MCF 10A (cell line): ENCODE measurements around the gene HYI. TPM values are rescaled to one million over a fixed set of nuclear protein-coding genes. Genes with fewer than 3 reads are reported as not detected.

Experiments
- BruUV-seq: library from RNA; stranded (reverse); fragments of 400-500 nt; replicated peaks from 2 replicates; lab custom pipeline; 2021; lab: Mats Ljungman, UMichigan
- CTCF ChIA-PET: fragments of 300-600 bp; sonication (Branson Sonifier 250); formaldehyde crosslinking; extraction: SDS; loops from one replicate; lab custom pipeline; 2021; ENCODE audit warnings: antibody characterized with exemption, inconsistent platforms; lab: Yijun Ruan, JAX
- POLR2A ChIA-PET: fragments of 300-600, 350-650 bp; sonication (Branson Sonifier 250); formaldehyde crosslinking; extraction: SDS; loops from one replicate; lab custom pipeline; 2020; ENCODE audit warnings: antibody characterized with exemption, inconsistent platforms; lab: Yijun Ruan, JAX
- DNase-seq: peaks from one replicate; pipeline ENCODE4 v3.0.0-alpha.2; 2018; ENCODE audit not compliant: unreplicated experiment
- H3K27ac Mint-ChIP-seq: one replicate; pipeline ENCODE4 v1.8.0; 2022; ENCODE audit warnings: mild to moderate bottlenecking, low read depth, mixed read lengths; ENCODE audit not compliant: unreplicated experiment
- H3K27me3 Mint-ChIP-seq: one replicate; pipeline ENCODE4 v1.8.0; 2022; ENCODE audit warnings: mixed read lengths; ENCODE audit not compliant: insufficient read depth, unreplicated experiment
- H3K36me3 Mint-ChIP-seq: one replicate; pipeline ENCODE4 v1.8.0; 2022; ENCODE audit warnings: mild to moderate bottlenecking, moderate library complexity, mixed read lengths; ENCODE audit not compliant: insufficient read depth, unreplicated experiment
- H3K4me1 Mint-ChIP-seq: one replicate; pipeline ENCODE4 v1.8.0; 2022; ENCODE audit warnings: mixed read lengths; ENCODE audit not compliant: insufficient read depth, unreplicated experiment
- H3K4me3 Mint-ChIP-seq: one replicate; pipeline ENCODE4 v1.8.0; 2022; ENCODE audit warnings: mild to moderate bottlenecking, moderate library complexity, mixed read lengths; ENCODE audit not compliant: unreplicated experiment
- H3K9me3 Mint-ChIP-seq: one replicate; pipeline ENCODE4 v1.8.0; 2022; ENCODE audit warnings: mixed read lengths; ENCODE audit not compliant: unreplicated experiment
- intact Hi-C: fragments of 100-400 bp; cut with micrococcal nuclease; formaldehyde crosslinking; loops from 2 replicates; pipeline ENCODE4 v1.14.1; 2022
- total RNA-seq: library from RNA; stranded (reverse); gene quantifications from 2 replicates; pipeline ENCODE4 v1.2.3, GENCODE V29; 2022
- TF ChIP-seq, protein P1 (sequence below): fragments of 200-600 bp; IDR thresholded peaks from one replicate; pipeline ENCODE4 v1.8.0; 2022; ENCODE audit warnings: antibody characterized with exemption, mild to moderate bottlenecking; ENCODE audit not compliant: unreplicated experiment

Gene HYI
- total RNA-seq, 1 experiment from 2014 or later: 23.0 TPM

DNA sequence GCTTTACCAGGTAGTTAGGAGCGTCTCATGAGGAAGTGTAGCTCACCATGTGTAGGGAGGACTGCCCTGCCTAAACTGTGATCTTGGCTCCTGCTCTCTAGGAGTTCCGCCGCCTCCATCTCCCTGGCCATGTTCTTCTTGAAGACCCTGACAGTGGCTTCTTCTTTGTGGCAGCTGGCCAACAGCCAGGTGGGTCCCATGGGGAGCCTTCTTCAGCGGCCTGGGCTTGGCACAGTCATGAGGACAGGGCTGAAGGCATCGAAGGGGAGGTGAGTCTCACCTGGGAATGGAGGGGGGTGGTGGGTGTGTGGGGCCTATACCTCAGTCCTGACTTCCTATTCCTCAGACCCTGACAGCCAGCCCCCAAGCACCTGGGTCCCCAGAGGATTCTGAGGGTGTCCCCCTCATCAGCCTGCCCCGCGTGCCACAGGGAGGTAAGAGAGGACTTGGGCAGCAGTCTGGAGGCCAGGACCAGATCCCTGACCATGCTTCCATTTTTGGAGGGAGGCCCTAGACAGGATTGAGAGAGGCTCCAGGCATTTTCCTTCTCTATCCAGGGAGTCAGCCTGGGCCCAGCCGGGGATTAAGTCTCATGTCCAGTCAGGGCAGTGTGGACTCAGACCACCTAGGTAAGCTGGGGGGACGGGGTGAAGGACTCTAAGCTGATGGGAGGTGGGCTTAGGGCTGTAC is 21.4 kb downstream of the HYI start:
- CTCF ChIA-PET: interaction anchor here (1.1 kb wide), 1 partner anchor 195 kb away, joined by 3 read pairs; no protein-coding TSS in a partner anchor
- Mint-ChIP-seq H3K9me3 (no peaks in the 10 kb centered on the region), H3K4me3 (no peak overlapping the region), H3K27ac (no peak overlapping the region), H3K27me3 (no peaks in the 10 kb centered on the region), H3K4me1 (no peaks in the 10 kb centered on the region), H3K36me3 (peaks cover 77% of the 10 kb centered on the region)
- intact Hi-C loops: no loop called here
- POLR2A ChIA-PET: interaction anchor here (0.9 kb wide), 1 partner anchor 12 kb away, joined by 3 read pairs; no protein-coding TSS in a partner anchor
- no peak for DNase-seq
- TF ChIP-seq, protein P1, sequence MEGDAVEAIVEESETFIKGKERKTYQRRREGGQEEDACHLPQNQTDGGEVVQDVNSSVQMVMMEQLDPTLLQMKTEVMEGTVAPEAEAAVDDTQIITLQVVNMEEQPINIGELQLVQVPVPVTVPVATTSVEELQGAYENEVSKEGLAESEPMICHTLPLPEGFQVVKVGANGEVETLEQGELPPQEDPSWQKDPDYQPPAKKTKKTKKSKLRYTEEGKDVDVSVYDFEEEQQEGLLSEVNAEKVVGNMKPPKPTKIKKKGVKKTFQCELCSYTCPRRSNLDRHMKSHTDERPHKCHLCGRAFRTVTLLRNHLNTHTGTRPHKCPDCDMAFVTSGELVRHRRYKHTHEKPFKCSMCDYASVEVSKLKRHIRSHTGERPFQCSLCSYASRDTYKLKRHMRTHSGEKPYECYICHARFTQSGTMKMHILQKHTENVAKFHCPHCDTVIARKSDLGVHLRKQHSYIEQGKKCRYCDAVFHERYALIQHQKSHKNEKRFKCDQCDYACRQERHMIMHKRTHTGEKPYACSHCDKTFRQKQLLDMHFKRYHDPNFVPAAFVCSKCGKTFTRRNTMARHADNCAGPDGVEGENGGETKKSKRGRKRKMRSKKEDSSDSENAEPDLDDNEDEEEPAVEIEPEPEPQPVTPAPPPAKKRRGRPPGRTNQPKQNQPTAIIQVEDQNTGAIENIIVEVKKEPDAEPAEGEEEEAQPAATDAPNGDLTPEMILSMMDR: no peak
- BruUV-seq: no TSS peak

DNA sequence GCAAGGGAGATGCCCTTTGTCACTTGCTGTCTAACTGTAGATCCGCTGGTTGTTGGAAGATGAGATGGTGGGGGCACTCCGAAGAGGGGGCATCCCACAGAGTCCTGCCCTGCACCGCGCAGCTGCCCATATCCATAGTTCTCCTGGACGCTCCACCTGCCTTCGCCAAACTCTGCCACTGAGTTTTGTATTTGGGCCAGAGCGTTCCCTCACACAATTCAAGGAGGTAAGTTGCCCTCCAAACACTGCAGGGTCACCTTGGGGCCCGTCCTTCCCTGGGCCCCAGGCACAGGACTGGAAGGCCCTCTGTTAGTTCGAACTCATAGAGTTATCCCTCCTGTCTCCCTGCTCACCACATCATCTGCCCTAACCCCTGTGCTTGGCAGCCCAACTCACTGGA is 22.1 kb downstream of the HYI start:
- Mint-ChIP-seq H3K36me3 (peaks cover 77% of the 10 kb centered on the region), H3K27ac (no peak overlapping the region), H3K27me3 (no peaks in the 10 kb centered on the region), H3K9me3 (no peaks in the 10 kb centered on the region), H3K4me1 (peaks cover 3% of the 10 kb centered on the region), H3K4me3 (no peak overlapping the region)
- BruUV-seq: no TSS peak
- intact Hi-C loops: no loop called here
- TF ChIP-seq, protein P1: no peak
- POLR2A ChIA-PET: interaction anchor here (0.9 kb wide), 1 partner anchor 13 kb away, joined by 3 read pairs; no protein-coding TSS in a partner anchor
- CTCF ChIA-PET: no interaction called here
- no peak for DNase-seq

DNA sequence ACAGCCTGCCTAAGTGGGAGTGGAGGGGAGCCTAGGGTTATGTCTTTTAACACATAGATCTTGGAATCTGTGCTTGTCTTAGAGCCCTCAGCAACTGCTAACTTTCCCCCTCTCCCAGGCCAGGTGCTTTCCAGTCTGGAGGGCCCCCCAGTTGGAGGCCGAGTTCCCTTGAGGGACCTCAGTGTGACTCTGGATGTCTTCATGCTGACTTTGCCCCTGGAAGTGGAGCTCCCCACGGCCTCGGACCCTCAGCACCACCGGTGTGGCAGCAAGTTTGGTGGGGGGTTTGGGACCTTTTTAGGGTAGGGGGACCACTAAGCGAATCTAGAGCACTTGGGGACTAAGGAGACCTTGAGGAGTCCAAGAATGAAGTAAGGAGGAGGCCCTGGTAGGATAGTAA is 22.9 kb downstream of the HYI start:
- Mint-ChIP-seq H3K4me3 (no peak overlapping the region), H3K27ac (no peak overlapping the region), H3K27me3 (no peaks in the 10 kb centered on the region), H3K4me1 (peaks cover 5% of the 10 kb centered on the region), H3K9me3 (no peaks in the 10 kb centered on the region), H3K36me3 (peaks cover 75% of the 10 kb centered on the region)
- ChIA-PET POLR2A (no interaction called here), CTCF (no interaction called here)
- no peak for DNase-seq
- intact Hi-C loops: no loop called here
- TF ChIP-seq, protein P1: no peak
- BruUV-seq: no TSS peak

DNA sequence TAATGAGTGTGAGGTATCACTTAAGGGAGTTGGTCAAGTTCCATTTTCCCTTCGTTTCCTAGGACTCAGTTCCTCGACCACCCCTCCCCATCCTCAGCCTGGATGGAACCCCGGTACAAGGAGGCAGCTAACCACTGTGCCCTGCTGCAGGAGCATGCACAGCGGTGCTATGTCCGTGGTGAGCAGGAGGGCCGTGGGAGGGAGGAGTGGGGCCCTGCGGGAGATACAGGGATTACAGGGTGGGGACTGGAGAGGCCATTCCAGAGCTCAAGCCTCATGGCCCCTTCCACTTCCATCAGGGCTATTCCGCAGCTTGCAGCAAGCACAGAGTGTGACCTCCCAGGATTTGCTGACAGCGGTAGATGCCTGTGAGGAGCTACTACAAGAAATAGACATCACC is 25.8 kb downstream of the HYI start:
- POLR2A ChIA-PET: interaction anchor here (2.1 kb wide), 1 partner anchor 38 kb away, joined by 5 read pairs; the partner anchor contains the start of genes MED8 and SZT2
- TF ChIP-seq, protein P1: no peak

More for the DNA sequence above, 25.8 kb downstream of the HYI start:
- Mint-ChIP-seq H3K36me3 (peaks cover 69% of the 10 kb centered on the region), H3K27me3 (no peaks in the 10 kb centered on the region), H3K4me3 (no peak overlapping the region), H3K9me3 (no peaks in the 10 kb centered on the region), H3K4me1 (peaks cover 22% of the 10 kb centered on the region), H3K27ac (no peak overlapping the region)
- BruUV-seq: no TSS peak
- DNase-seq: no peak
- CTCF ChIA-PET: interaction anchor here (0.6 to 0.7 kb wide), 2 partner anchors 192 to 1794 kb away, joined by 3 to 4 read pairs; no protein-coding TSS in a partner anchor
- intact Hi-C loops: no loop called here
